PC-3 (cell line): ENCODE measurements around the gene POLR3F. TPM values are rescaled to one million over a fixed set of nuclear protein-coding genes. Genes with fewer than 3 reads are reported as not detected.

Experiments
- ATAC-seq: fragments of 200-7000 bp; cut with Tn5 transposase; 2 replicates; pipeline ENCODE4 v1.9.1; 2020; ENCODE audit warnings: mild to moderate bottlenecking, moderate library complexity
- BruUV-seq: library from RNA; stranded (reverse); fragments of 400-500 nt; replicated peaks from 2 replicates; lab custom pipeline; 2021; lab: Mats Ljungman, UMichigan
- CTCF ChIA-PET: fragments of 300-600 bp; sonication (Branson Sonifier 250); formaldehyde crosslinking; loops from one replicate; lab custom pipeline; 2022; ENCODE audit warnings: antibody characterized with exemption; lab: Charles Lee
- POLR2A ChIA-PET: fragments of 300-600 bp; sonication (Branson Sonifier 250); formaldehyde crosslinking; loops from one replicate; lab custom pipeline; 2022; ENCODE audit warnings: antibody characterized with exemption; ENCODE audit not compliant: unreplicated experiment; lab: Charles Lee
- DNase-seq: peaks from one replicate; pipeline ENCODE4 v3.0.0-alpha.2; 2015
- H2AFZ ChIP-seq: fragments of 300-600 bp; sonication (generic); 2 replicates; pipeline ENCODE4 v1.6.0; 2016; ENCODE audit warnings: antibody characterized with exemption, low read length
- H3F3A ChIP-seq: fragments of 300-600 bp; sonication (generic); one replicate; pipeline ENCODE4 v1.6.0; 2017; ENCODE audit warnings: antibody characterized with exemption, low read length, control low read depth, mild to moderate bottlenecking; ENCODE audit not compliant: unreplicated experiment
- H3K27ac ChIP-seq: fragments of 300-600 bp; sonication (generic); 2 replicates; pipeline ENCODE4 v1.5.1; 2016; ENCODE audit warnings: mild to moderate bottlenecking, low read length
- H3K27me3 ChIP-seq: fragments of 300-600 bp; sonication (generic); 2 replicates; pipeline ENCODE4 v1.6.1; 2016; ENCODE audit warnings: low read length, mixed read lengths
- H3K36me3 ChIP-seq: fragments of 300-600 bp; sonication (generic); 2 replicates; pipeline ENCODE4 v1.6.1; 2016; ENCODE audit warnings: low read depth, mixed run types, low read length, mixed read lengths
- H3K4me1 ChIP-seq: fragments of 300-600 bp; sonication (generic); 2 replicates; pipeline ENCODE4 v1.5.1; 2016; ENCODE audit warnings: low read length; ENCODE audit not compliant: insufficient read depth
- H3K4me2 ChIP-seq: fragments of 300-600 bp; sonication (generic); 2 replicates; pipeline ENCODE4 v1.6.0; 2016; ENCODE audit warnings: low read length
- H3K4me3 ChIP-seq: fragments of 300-600 bp; sonication (generic); 2 replicates; pipeline ENCODE4 v1.5.1; 2016; ENCODE audit warnings: mild to moderate bottlenecking, low read length, mixed read lengths
- H3K79me2 ChIP-seq: fragments of 300-600 bp; sonication (generic); 2 replicates; pipeline ENCODE4 v1.6.1; 2017; ENCODE audit warnings: low read length, mixed read lengths
- H3K9ac ChIP-seq: fragments of 300-600 bp; sonication (generic); 2 replicates; pipeline ENCODE4 v1.6.0; 2016; ENCODE audit warnings: mild to moderate bottlenecking, low read length
- H3K9me2 ChIP-seq: fragments of 300-600 bp; sonication (generic); replicated peaks from 2 replicates; pipeline ENCODE4 v1.6.1; 2016; ENCODE audit warnings: mixed run types, low read length, mixed read lengths
- H3K9me3 ChIP-seq: fragments of 300-600 bp; sonication (generic); 2 replicates; pipeline ENCODE4 v1.6.1; 2016; ENCODE audit warnings: low read length, mixed read lengths
- H4K20me1 ChIP-seq: fragments of 300-600 bp; sonication (generic); 2 replicates; pipeline ENCODE4 v1.6.1; 2016; ENCODE audit warnings: low read length, mixed read lengths
- CTCF ChIP-seq: fragments of 300-600 bp; sonication (generic); conservative IDR thresholded peaks from 2 replicates; pipeline ENCODE4 v1.5.1; 2017; ENCODE audit warnings: antibody characterized with exemption, low read depth, mild to moderate bottlenecking, low read length
- EZH2 ChIP-seq: fragments of 300-600 bp; sonication (generic); IDR thresholded peaks from one replicate; pipeline ENCODE4 v1.6.1; 2017; ENCODE audit warnings: antibody characterized with exemption, mild to moderate bottlenecking, low read length; ENCODE audit not compliant: unreplicated experiment
- EZH2phosphoT487 ChIP-seq: fragments of 300-600 bp; sonication (generic); IDR thresholded peaks from 2 replicates; pipeline ENCODE4 v1.6.1; 2018; ENCODE audit warnings: mild to moderate bottlenecking, antibody characterized with exemption, low read length, borderline replicate concordance
- intact Hi-C: fragments of 100-400 bp; cut with micrococcal nuclease; formaldehyde crosslinking; loops from 2 replicates; pipeline ENCODE4 v1.9.0; 2023
- total RNA-seq: library from RNA; depleted of rRNA; stranded (reverse); fragments of >200 nt; gene quantifications from 2 replicates; pipeline ENCODE4 v1.2.3, GENCODE V29; 2014

POLR3F gene
- total RNA-seq, 1 experiment from 2014 or later: 28.2 TPM

GRCh38 chr20:18430172-18430826, 36.9 kb upstream of the POLR3F start:
- intact Hi-C loops: no loop called here
- Histone ChIP-seq H2AFZ (no peak overlapping the region), H3K4me1 (no peaks in the 10 kb centered on the region), H3K27ac (no peak overlapping the region), H3K4me3 (no peak overlapping the region), H3K27me3 (no peaks in the 10 kb centered on the region), H3K9me3 (no peaks in the 10 kb centered on the region), H3K9me2 (no peaks in the 10 kb centered on the region), H3F3A (no peaks in the 10 kb centered on the region), H3K9ac (no peak overlapping the region), H3K79me2 (no peaks in the 10 kb centered on the region), H4K20me1 (no peaks in the 10 kb centered on the region), H3K4me2 (no peak overlapping the region), H3K36me3 (no peaks in the 10 kb centered on the region)
- POLR2A ChIA-PET: interaction anchor here (0.5 kb wide), 1 partner anchor 76 kb away, joined by 3 read pairs; no protein-coding TSS in a partner anchor
- BruUV-seq: no TSS peak
- no peak for DNase-seq
- peak; percentile 49 for ATAC-seq
- CTCF ChIA-PET: interaction anchor here (0.6 kb wide), 1 partner anchor 179 kb away, joined by 5 read pairs; no protein-coding TSS in a partner anchor
- TF ChIP-seq EZH2: no peak
- no peak for TF ChIP-seq CTCF
- no peak for TF ChIP-seq EZH2phosphoT487

- no peak overlapping the region for H2AFZ ChIP-seq
- no peaks in the 10 kb centered on the region for H3K27me3 ChIP-seq
- no peaks in the 10 kb centered on the region for H3K36me3 ChIP-seq
- no TSS peak for BruUV-seq
- DNase-seq (no peak), ATAC-seq (no peak)
- no peak overlapping the region for H3K4me2 ChIP-seq
- H3F3A ChIP-seq: no peaks in the 10 kb centered on the region
- CTCF ChIA-PET: no interaction called here
- no peak overlapping the region for H3K4me3 ChIP-seq
- H3K9ac ChIP-seq: no peak overlapping the region
- H4K20me1 ChIP-seq: no peaks in the 10 kb centered on the region
- no peaks in the 10 kb centered on the region for H3K4me1 ChIP-seq
- no peaks in the 10 kb centered on the region for H3K79me2 ChIP-seq
- no peaks in the 10 kb centered on the region for H3K9me2 ChIP-seq
- intact Hi-C loops: no loop called here
- no peak for TF ChIP-seq EZH2phosphoT487
- no peak for TF ChIP-seq CTCF
- TF ChIP-seq EZH2: no peak
- no peaks in the 10 kb centered on the region for H3K9me3 ChIP-seq
- POLR2A ChIA-PET: no interaction called here
- no peak overlapping the region for H3K27ac ChIP-seq
Measured at GRCh38 chr20:18431206-18431605, 36.0 kb upstream of the POLR3F start.

- Histone ChIP-seq H3K79me2 (no peaks in the 10 kb centered on the region), H3K9ac (no peak overlapping the region), H2AFZ (no peak overlapping the region), H3K9me2 (no peaks in the 10 kb centered on the region), H3K4me3 (no peak overlapping the region), H3K27ac (no peak overlapping the region), H3K9me3 (no peaks in the 10 kb centered on the region), H4K20me1 (no peaks in the 10 kb centered on the region), H3K4me1 (no peaks in the 10 kb centered on the region), H3K27me3 (no peaks in the 10 kb centered on the region), H3K36me3 (no peaks in the 10 kb centered on the region), H3K4me2 (no peak overlapping the region), H3F3A (no peaks in the 10 kb centered on the region)
- POLR2A ChIA-PET: no interaction called here
- intact Hi-C loops: no loop called here
- TF ChIP-seq EZH2phosphoT487 (no peak), EZH2 (no peak), CTCF (no peak)
- BruUV-seq: no TSS peak
- ATAC-seq: no peak
- CTCF ChIA-PET: no interaction called here
- DNase-seq: no peak
Measured at GRCh38 chr20:18436847-18437246, 30.3 kb upstream of the POLR3F start.
